Sigmoid colon (tissue), 7 donors: Measurements from ENCODE around the gene CCDC28B. TPM values are rescaled to one million over a fixed set of nuclear protein-coding genes. Genes with fewer than 3 reads are reported as not detected.
"Not testable (repeated sequence)": the region's sequence is repeated elsewhere in the genome, so short reads cannot be mapped to it uniquely, and the experiment has no call there.

Source experiments
- DNase-seq: peaks from one replicate; pipeline ENCODE4 v3.0.0-alpha.2; 2019
- H3K27ac ChIP-seq, 4 donors: fragments of 200-600 bp; sonication (generic); one replicate each; pipeline ENCODE4 v1.5.1; 2016 to 2019; ENCODE audit warnings: mild to moderate bottlenecking in 1 of 4
- H3K27me3 ChIP-seq, 3 donors: fragments of 200-600 bp; sonication (generic); one replicate each; pipeline ENCODE4 v1.5.1; 2019; ENCODE audit warnings: mild to moderate bottlenecking in 1 of 3
- H3K36me3 ChIP-seq, 4 donors: fragments of 200-600 bp; sonication (generic); one replicate each; pipeline ENCODE4 v1.5.1; 2016 to 2019
- H3K4me1 ChIP-seq, 4 donors: fragments of 200-600 bp; sonication (generic); one replicate each; pipeline ENCODE4 v1.5.1; 2017 to 2019
- H3K4me3 ChIP-seq, 4 donors: fragments of 200-600 bp; sonication (generic); one replicate each; pipeline ENCODE4 v1.5.1; 2017 to 2019; ENCODE audit warnings: mild to moderate bottlenecking in 2 of 4, moderate library complexity in 1 of 4
- H3K9me3 ChIP-seq, 4 donors: fragments of 200-600 bp in 3 of 4; sonication (generic) in 3 of 4; one replicate each; pipeline versions ENCODE4 v1.5.1 to v1.6.1; 2013 to 2019
- CTCF ChIP-seq, 4 experiments: fragments of 450-650 bp in 3 of 4; fragments of 200-600 bp in 1 of 4; IDR thresholded peaks; one replicate each; pipeline ENCODE4 v1.5.1; 2016 to 2019; ENCODE audit warnings: antibody characterized with exemption in 4 of 4, mild to moderate bottlenecking in 3 of 4, moderate library complexity in 2 of 4
- EP300 ChIP-seq, 4 donors: sonication (generic); formaldehyde crosslinking; IDR thresholded peaks; one replicate each; pipeline ENCODE4 v1.6.1; 2017; ENCODE audit warnings: antibody characterized with exemption in 4 of 4
- POLR2A ChIP-seq, 2 donors: fragments of 450-650 bp; IDR thresholded peaks; one replicate each; pipeline ENCODE4 v1.6.1; 2016; ENCODE audit warnings: antibody characterized with exemption in 2 of 2, mild to moderate bottlenecking in 2 of 2, moderate library complexity in 2 of 2
- POLR2AphosphoS5 ChIP-seq, 4 donors: sonication (generic); formaldehyde crosslinking; IDR thresholded peaks; one replicate each; pipeline ENCODE4 v1.6.1; 2017; ENCODE audit warnings: antibody characterized with exemption in 4 of 4
- WGBS, 2 donors: extraction: QIAGEN DNeasy Blood & Tissue Kit; methylation state at CpG; one replicate each; pipeline ENCODE4 v1.1.7; 2013; 5-methylcytosine and 5-hydroxymethylcytosine counted together
- intact Hi-C: fragments of 100-400 bp; cut with DNase I; formaldehyde crosslinking; loops from one replicate; pipeline ENCODE4 v1.15.1; 2023
- polyA plus RNA-seq, 3 donors: library from polyadenylated mRNA; stranded (reverse); fragments of 200-250 nt; gene quantifications; one replicate each; pipeline ENCODE4 v1.2.3, GENCODE V29; 2013
- total RNA-seq, 4 donors: library from RNA; depleted of rRNA; stranded (reverse); fragments of >200 nt; gene quantifications; one replicate each; pipeline ENCODE4 v1.1.0, GENCODE V29; 2016
- donor health status: healthy with polysubstance abuse.
- donor health status: Bipolar disorder and iron deficiency.
- donor health status: healthy.

CCDC28B gene
- total RNA-seq (10 to 100 TPM in 1 of 4 donors, 1 to 10 TPM in 3; 3.9 to 15.0 (median 6.9) TPM), polyA plus RNA-seq (1 to 10 TPM; 3.7 to 9.3 (median 4.2) TPM)

GRCh38 chr1:32200226-32201010, at the start of gene CCDC28B:
Gene CCDC28B, plus strand, starts transcription at chr1:32200595. Its CDS starts 1,341 bp downstream, at chr1:32201936.
- intact Hi-C loops, result no loop called here
- TF ChIP-seq EP300 (IDR thresholded peaks at IDR 0.05), result no peak
- TF ChIP-seq POLR2AphosphoS5 (IDR thresholded peaks at IDR 0.05), result peak; percentile 39 to 61 (median 41)
- Histone ChIP-seq H3K4me1 (peaks cover 0 to 40% (median 30%) of the 10 kb centered on the region in 4 donors), H3K36me3 (peaks cover 0 to 28% (median 10%) of the 10 kb centered on the region in 4 donors), H3K4me3 (peak within 1 kb of the TSS; percentile 59 to 77 (median 64)), H3K27ac (peak within 1 kb of the TSS; percentile 85 to 90 (median 88)), H3K27me3 (no peaks in the 10 kb centered on the region), H3K9me3 (no peaks in the 10 kb centered on the region)
- 1% methylated on average over 34 of the region's 34 CpGs for WGBS, 2 donors
- DNase-seq, result peak; percentile 90

- Histone ChIP-seq H3K4me3 (no peak overlapping the region), H3K4me1 (peaks cover 0 to 19% (median 16%) of the 10 kb centered on the region in 4 donors), H3K36me3 (peaks cover 0 to 18% (median 3%) of the 10 kb centered on the region in 4 donors), H3K9me3 (no peaks in the 10 kb centered on the region), H3K27me3 (no peaks in the 10 kb centered on the region), H3K27ac (peak overlapping the region in 2 of 4 donors; percentile 28 to 41)
- TF ChIP-seq POLR2AphosphoS5 (IDR thresholded peaks at IDR 0.05), result no peak
- TF ChIP-seq POLR2A (IDR thresholded peaks at IDR 0.05), result no peak
- no peak for TF ChIP-seq CTCF (IDR thresholded peaks at IDR 0.05)
- TF ChIP-seq EP300 (IDR thresholded peaks at IDR 0.05), result no peak
- no peak for DNase-seq
- WGBS, 2 donors, result 92% methylated on average over 9 of the region's 9 CpGs
- intact Hi-C loops, result no loop called here
Observed at GRCh38 chr1:32150847-32151246, 49.5 kb upstream of the CCDC28B start.

- H3K4me3 ChIP-seq, result no peak overlapping the region
- H3K4me1 ChIP-seq, result peaks cover 0 to 19% (median 16%) of the 10 kb centered on the region in 4 donors
- H3K27me3 ChIP-seq, result no peaks in the 10 kb centered on the region
- peak overlapping the region in 2 of 4 donors; percentile 28 to 41 for H3K27ac ChIP-seq
- no peak for TF ChIP-seq CTCF (IDR thresholded peaks at IDR 0.05)
- DNase-seq, result no peak
- 71 to 78% methylated on average over 5 of the region's 5 CpGs for WGBS, 2 donors
- intact Hi-C loops, result no loop called here
- peaks cover 0 to 23% (median 8%) of the 10 kb centered on the region in 4 donors for H3K36me3 ChIP-seq
- H3K9me3 ChIP-seq, result no peaks in the 10 kb centered on the region
Observed at GRCh38 chr1:32151319-32151787, 49.0 kb upstream of the CCDC28B start.

- Histone ChIP-seq H3K4me3 (no peak overlapping the region), H3K9me3 (no peaks in the 10 kb centered on the region), H3K36me3 (peaks cover 43 to 95% (median 65%) of the 10 kb centered on the region in 4 donors), H3K27ac (no peak overlapping the region), H3K27me3 (no peaks in the 10 kb centered on the region), H3K4me1 (no peaks in the 10 kb centered on the region)
- no peak for DNase-seq
- intact Hi-C loops, result no loop called here
- no peak for TF ChIP-seq POLR2A (IDR thresholded peaks at IDR 0.05)
- WGBS, 2 donors, result 76 to 81% methylated on average over 3 of the region's 3 CpGs
Observed at GRCh38 chr1:32159189-32159588, 41.2 kb upstream of the CCDC28B start.

- DNase-seq, result no peak
- Histone ChIP-seq H3K9me3 (no peaks in the 10 kb centered on the region), H3K27ac (no peak overlapping the region), H3K36me3 (peaks cover 42 to 99% (median 57%) of the 10 kb centered on the region in 4 donors), H3K27me3 (no peaks in the 10 kb centered on the region), H3K4me1 (no peaks in the 10 kb centered on the region), H3K4me3 (no peak overlapping the region)
- intact Hi-C loops, result no loop called here
- no peak for TF ChIP-seq CTCF (IDR thresholded peaks at IDR 0.05)
- TF ChIP-seq POLR2AphosphoS5 (IDR thresholded peaks at IDR 0.05), result no peak
- TF ChIP-seq EP300 (IDR thresholded peaks at IDR 0.05), result no peak
- no peak for TF ChIP-seq POLR2A (IDR thresholded peaks at IDR 0.05)
- 90 to 93% methylated on average over 2 of the region's 2 CpGs for WGBS, 2 donors
Observed at GRCh38 chr1:32163405-32163804, 37.0 kb upstream of the CCDC28B start.

GRCh38 chr1:32165633-32166032, 34.8 kb upstream of the CCDC28B start:
- DNase-seq, H3K4me3 ChIP-seq, H3K4me1 ChIP-seq, H3K27ac ChIP-seq, H3K27me3 ChIP-seq, intact Hi-C loops, H3K9me3 ChIP-seq: not testable (repeated sequence)
- 97 to 98% methylated on average over 10 of the region's 10 CpGs for WGBS, 2 donors
- peaks cover 37 to 99% (median 60%) of the 10 kb centered on the region in 4 donors for H3K36me3 ChIP-seq
